Esophagus squamous epithelium (tissue), 4 donors: Measurements from ENCODE around the gene VSX1.

Source experiments
- POLR2A ChIP-seq, 4 donors: fragments of 450-650 bp; IDR thresholded peaks; one replicate each; pipeline ENCODE4 v1.6.1; 2017; ENCODE audit warnings: antibody characterized with exemption in 4 of 4, mild to moderate bottlenecking in 4 of 4, moderate library complexity in 3 of 4
- TF ChIP-seq, protein P1 (sequence below), 6 experiments: fragments of 450-650 bp in 4 of 6; fragments of 200-600 bp in 2 of 6; sonication (generic) in 2 of 6; IDR thresholded peaks; one replicate each; pipeline ENCODE4 v1.5.1; 2016 to 2019; ENCODE audit warnings: antibody characterized with exemption in 6 of 6, mild to moderate bottlenecking in 4 of 6, moderate library complexity in 4 of 6

DNA sequence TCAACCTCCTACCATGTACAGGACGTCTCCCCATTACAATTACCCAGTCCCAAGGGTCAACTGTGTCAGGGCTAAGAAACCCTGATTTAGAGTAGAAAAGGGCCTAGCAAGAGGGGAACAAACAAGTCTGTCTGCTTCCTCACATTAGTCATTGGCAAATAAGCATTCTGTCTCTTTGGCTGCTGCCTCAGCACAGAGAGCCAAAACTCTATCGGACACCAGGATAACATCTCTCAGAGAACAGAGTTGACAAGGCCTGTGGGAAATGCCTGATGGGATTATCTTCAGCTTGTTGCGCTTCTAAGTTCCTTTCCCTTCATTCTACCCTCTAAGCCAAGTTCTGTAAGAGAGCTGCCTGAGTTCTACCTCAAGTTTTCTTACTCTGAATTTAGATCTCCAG is 19.0 kb upstream of the VSX1 start:
- TF ChIP-seq, protein P1, sequence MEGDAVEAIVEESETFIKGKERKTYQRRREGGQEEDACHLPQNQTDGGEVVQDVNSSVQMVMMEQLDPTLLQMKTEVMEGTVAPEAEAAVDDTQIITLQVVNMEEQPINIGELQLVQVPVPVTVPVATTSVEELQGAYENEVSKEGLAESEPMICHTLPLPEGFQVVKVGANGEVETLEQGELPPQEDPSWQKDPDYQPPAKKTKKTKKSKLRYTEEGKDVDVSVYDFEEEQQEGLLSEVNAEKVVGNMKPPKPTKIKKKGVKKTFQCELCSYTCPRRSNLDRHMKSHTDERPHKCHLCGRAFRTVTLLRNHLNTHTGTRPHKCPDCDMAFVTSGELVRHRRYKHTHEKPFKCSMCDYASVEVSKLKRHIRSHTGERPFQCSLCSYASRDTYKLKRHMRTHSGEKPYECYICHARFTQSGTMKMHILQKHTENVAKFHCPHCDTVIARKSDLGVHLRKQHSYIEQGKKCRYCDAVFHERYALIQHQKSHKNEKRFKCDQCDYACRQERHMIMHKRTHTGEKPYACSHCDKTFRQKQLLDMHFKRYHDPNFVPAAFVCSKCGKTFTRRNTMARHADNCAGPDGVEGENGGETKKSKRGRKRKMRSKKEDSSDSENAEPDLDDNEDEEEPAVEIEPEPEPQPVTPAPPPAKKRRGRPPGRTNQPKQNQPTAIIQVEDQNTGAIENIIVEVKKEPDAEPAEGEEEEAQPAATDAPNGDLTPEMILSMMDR (IDR thresholded peaks at IDR 0.05), result no peak
- no peak for TF ChIP-seq POLR2A (IDR thresholded peaks at IDR 0.05)
